ENCODE data around the gene PPP6C.
A peak's percentile ranks its signal among the peaks of the same experiment; 100 is the strongest.
"Not testable (repeated sequence)": the region's sequence is repeated elsewhere in the genome, so short reads cannot be mapped to it uniquely, and the experiment has no call there.

The PPP6C gene

GRCh38 chr9:125202846-125203618 is 13.4 kb upstream of the PPP6C start:
- Histone ChIP-seq H3K36me3 (replicated peaks) (peaks cover 32% of the 10 kb centered on the region), H3K27me3 (ENCODE audit: low read depth) (no peaks in the 10 kb centered on the region), H3K4me3 (no peak overlapping the region), H3K4me1 (peaks cover 11% of the 10 kb centered on the region), H3K9me3 (no peaks in the 10 kb centered on the region)
- no peak for DNase-seq (ENCODE audit: low spot score in 2 of 2)
- in situ Hi-C loops (cut with MboI; ENCODE audit: low sequenced_read_pairs) = no loop called here

- in situ Hi-C loops (cut with MboI; ENCODE audit: low sequenced_read_pairs) = no loop called here
- H3K4me1 ChIP-seq = peaks cover 11% of the 10 kb centered on the region
Measured at GRCh38 chr9:125200216-125201047, 10.8 kb upstream of the PPP6C start, which contains the start of gene RABEPK. Gene RABEPK, plus strand, starts transcription at chr9:125200542. Its CDS starts 2,472 bp downstream, at chr9:125203014.

GRCh38 chr9:125195591-125195990 is 6.0 kb upstream of the PPP6C start:
- H3K4me3 ChIP-seq; DNase-seq (ENCODE audit: low spot score in 2 of 2); in situ Hi-C loops (cut with MboI; ENCODE audit: low sequenced_read_pairs); H3K27me3 ChIP-seq (ENCODE audit: low read depth); H3K9me3 ChIP-seq; H3K36me3 ChIP-seq (replicated peaks): not testable (repeated sequence)
- H3K4me1 ChIP-seq = peaks cover 11% of the 10 kb centered on the region

More at GRCh38 chr9:125200216-125201047, 10.8 kb upstream of the PPP6C start, which contains the start of gene RABEPK:
- Histone ChIP-seq H3K27me3 (ENCODE audit: low read depth) (no peaks in the 10 kb centered on the region), H3K36me3 (replicated peaks) (peaks cover 16% of the 10 kb centered on the region), H3K4me3 (peak within 1 kb of the TSS; percentile 70), H3K9me3 (no peaks in the 10 kb centered on the region)
- peak; percentile 87 to 96 for DNase-seq (ENCODE audit: low spot score in 2 of 2)

- DNase-seq (ENCODE audit: low spot score in 2 of 2); in situ Hi-C loops (cut with MboI; ENCODE audit: low sequenced_read_pairs); H3K4me3 ChIP-seq; H3K27me3 ChIP-seq (ENCODE audit: low read depth); H3K36me3 ChIP-seq (replicated peaks); H3K9me3 ChIP-seq: not testable (repeated sequence)
- peaks cover 13% of the 10 kb centered on the region for H3K4me1 ChIP-seq
Measured at GRCh38 chr9:125194466-125194865, 4.9 kb upstream of the PPP6C start.

- H3K9me3 ChIP-seq = no peaks in the 10 kb centered on the region
- H3K4me3 ChIP-seq = peak overlapping the region; percentile 100
- H3K4me1 ChIP-seq = peaks cover 19% of the 10 kb centered on the region
- H3K27me3 ChIP-seq (ENCODE audit: low read depth) = no peaks in the 10 kb centered on the region
- in situ Hi-C loops (cut with MboI; ENCODE audit: low sequenced_read_pairs) = no loop called here
- no peak for DNase-seq (ENCODE audit: low spot score in 2 of 2)
- peaks cover 4% of the 10 kb centered on the region; the same call in 1 of the 2 replicates for H3K36me3 ChIP-seq (replicated peaks)
Measured at GRCh38 chr9:125190361-125190801, 778 bp upstream of the PPP6C start.

- in situ Hi-C loops (cut with MboI; ENCODE audit: low sequenced_read_pairs) = no loop called here
- peaks cover 4% of the 10 kb centered on the region; the same call in 1 of the 2 replicates for H3K36me3 ChIP-seq (replicated peaks)
- H3K9me3 ChIP-seq = no peaks in the 10 kb centered on the region
- H3K27me3 ChIP-seq (ENCODE audit: low read depth) = no peaks in the 10 kb centered on the region
- peak in 1 of 2 experiments; percentile 42 for DNase-seq (ENCODE audit: low spot score in 2 of 2)
- peaks cover 19% of the 10 kb centered on the region for H3K4me1 ChIP-seq
- H3K4me3 ChIP-seq = peak overlapping the region; percentile 100
Measured at GRCh38 chr9:125189011-125189360, 617 bp downstream of the PPP6C start.

GRCh38 chr9:125183561-125183960 is 6.0 kb downstream of the PPP6C start:
- Histone ChIP-seq H3K4me3 (no peak overlapping the region), H3K36me3 (replicated peaks) (no peaks in the 10 kb centered on the region; the same call in 1 of the 2 replicates), H3K9me3 (no peaks in the 10 kb centered on the region; the same call in 1 of the 2 replicates), H3K4me1 (peaks cover 11% of the 10 kb centered on the region), H3K27me3 (ENCODE audit: low read depth) (no peaks in the 10 kb centered on the region)
- no peak for DNase-seq (ENCODE audit: low spot score in 2 of 2)
- in situ Hi-C loops (cut with MboI; ENCODE audit: low sequenced_read_pairs) = no loop called here

GRCh38 chr9:125183054-125183453 is 6.5 kb downstream of the PPP6C start:
- H3K27me3 ChIP-seq (ENCODE audit: low read depth) = no peaks in the 10 kb centered on the region
- DNase-seq (ENCODE audit: low spot score in 2 of 2) = no peak
- H3K4me1 ChIP-seq = peaks cover 10% of the 10 kb centered on the region
- H3K4me3 ChIP-seq = no peak overlapping the region
- in situ Hi-C loops (cut with MboI; ENCODE audit: low sequenced_read_pairs) = no loop called here
- no peaks in the 10 kb centered on the region; the same call in 1 of the 2 replicates for H3K9me3 ChIP-seq
- no peaks in the 10 kb centered on the region; the same call in 1 of the 2 replicates for H3K36me3 ChIP-seq (replicated peaks)

GRCh38 chr9:125181756-125182155 is 7.8 kb downstream of the PPP6C start:
- H3K4me1 ChIP-seq; H3K4me3 ChIP-seq; DNase-seq (ENCODE audit: low spot score in 2 of 2); H3K27me3 ChIP-seq (ENCODE audit: low read depth); H3K36me3 ChIP-seq (replicated peaks); H3K9me3 ChIP-seq; in situ Hi-C loops (cut with MboI; ENCODE audit: low sequenced_read_pairs): not testable (repeated sequence)

GRCh38 chr9:125180876-125181275 is 8.7 kb downstream of the PPP6C start:
- H3K9me3 ChIP-seq = no peaks in the 10 kb centered on the region; the same call in 1 of the 2 replicates
- DNase-seq (ENCODE audit: low spot score in 2 of 2) = no peak
- no peak overlapping the region for H3K4me3 ChIP-seq
- no peaks in the 10 kb centered on the region; the same call in 1 of the 2 replicates for H3K36me3 ChIP-seq (replicated peaks)
- 0 out of 2 replicates have a peak, but pooled peaks cover 3% of the 10 kb centered on the region for H3K4me1 ChIP-seq
- in situ Hi-C loops (cut with MboI; ENCODE audit: low sequenced_read_pairs) = no loop called here
- no peaks in the 10 kb centered on the region for H3K27me3 ChIP-seq (ENCODE audit: low read depth)

- in situ Hi-C loops (cut with MboI; ENCODE audit: low sequenced_read_pairs); H3K4me3 ChIP-seq; DNase-seq (ENCODE audit: low spot score in 2 of 2); H3K36me3 ChIP-seq (replicated peaks); H3K9me3 ChIP-seq; H3K27me3 ChIP-seq (ENCODE audit: low read depth); H3K4me1 ChIP-seq: not testable (repeated sequence)
Measured at GRCh38 chr9:125179776-125180175, 9.8 kb downstream of the PPP6C start.

GRCh38 chr9:125177888-125178287 is 11.7 kb downstream of the PPP6C start:
- peaks cover 4% of the 10 kb centered on the region; the same call in 1 of the 2 replicates for H3K36me3 ChIP-seq (replicated peaks)
- no peaks in the 10 kb centered on the region for H3K27me3 ChIP-seq (ENCODE audit: low read depth)
- no peaks in the 10 kb centered on the region; the same call in 1 of the 2 replicates for H3K9me3 ChIP-seq
- H3K4me1 ChIP-seq = no peaks in the 10 kb centered on the region
- no peak for DNase-seq (ENCODE audit: low spot score in 2 of 2)
- in situ Hi-C loops (cut with MboI; ENCODE audit: low sequenced_read_pairs) = no loop called here
- no peak overlapping the region for H3K4me3 ChIP-seq

- no peaks in the 10 kb centered on the region; the same call in 1 of the 2 replicates for H3K4me1 ChIP-seq
- in situ Hi-C loops (cut with MboI; ENCODE audit: low sequenced_read_pairs) = no loop called here
- no peak for DNase-seq (ENCODE audit: low spot score in 2 of 2)
- no peaks in the 10 kb centered on the region for H3K27me3 ChIP-seq (ENCODE audit: low read depth)
- H3K9me3 ChIP-seq = no peaks in the 10 kb centered on the region; the same call in 1 of the 2 replicates
- peaks cover 4% of the 10 kb centered on the region; the same call in 1 of the 2 replicates for H3K36me3 ChIP-seq (replicated peaks)
- no peak overlapping the region for H3K4me3 ChIP-seq
Measured at GRCh38 chr9:125176636-125177035, 13.0 kb downstream of the PPP6C start.

Data from HAP-1 (cell line).